Activated CD8-positive, alpha-beta memory T cell treated with anti-CD3 and anti-CD28 coated beads, Interleukin-2, amount 50 U/mL, for 4 hours (primary cell): ENCODE results near the gene MATN3.

Experiments
- DNase-seq: peaks from one replicate; pipeline ENCODE4 v3.0.0-alpha.2; 2020

MATN3 gene

DNA sequence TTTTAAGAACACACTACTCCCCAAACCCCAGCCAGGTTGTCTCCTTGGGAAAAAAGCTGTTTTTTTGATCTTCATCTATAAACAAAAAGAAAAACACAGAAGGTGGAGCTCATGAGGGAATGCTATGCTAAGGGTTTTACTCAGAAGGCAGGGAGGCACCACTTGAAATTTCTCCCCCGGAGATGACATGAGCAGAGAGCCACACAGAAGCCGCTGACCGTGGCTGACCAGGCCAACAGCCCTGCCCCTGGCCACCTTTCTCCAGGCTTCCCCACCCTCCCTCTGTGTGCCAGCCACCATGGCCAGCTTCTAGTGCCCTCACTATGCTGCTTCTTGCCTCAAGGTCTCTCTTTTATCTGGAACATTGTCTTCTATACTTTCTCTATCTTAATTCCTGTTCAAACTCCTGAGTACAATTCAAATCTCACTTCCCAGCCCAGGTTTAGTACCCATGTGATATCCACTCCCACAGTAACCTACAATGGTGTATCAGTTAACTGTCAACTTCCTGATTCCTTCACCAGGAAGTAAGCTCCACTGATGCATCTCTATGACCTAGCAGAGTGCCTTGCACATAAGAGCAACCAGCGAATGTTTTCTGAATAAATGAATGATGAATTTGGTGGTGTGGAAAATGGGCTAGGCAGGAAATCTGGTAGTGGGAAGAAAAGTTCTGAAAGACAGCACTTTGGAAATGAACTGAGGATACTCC, 23.6 kb upstream of the MATN3 start:
- no peak for DNase-seq

DNA sequence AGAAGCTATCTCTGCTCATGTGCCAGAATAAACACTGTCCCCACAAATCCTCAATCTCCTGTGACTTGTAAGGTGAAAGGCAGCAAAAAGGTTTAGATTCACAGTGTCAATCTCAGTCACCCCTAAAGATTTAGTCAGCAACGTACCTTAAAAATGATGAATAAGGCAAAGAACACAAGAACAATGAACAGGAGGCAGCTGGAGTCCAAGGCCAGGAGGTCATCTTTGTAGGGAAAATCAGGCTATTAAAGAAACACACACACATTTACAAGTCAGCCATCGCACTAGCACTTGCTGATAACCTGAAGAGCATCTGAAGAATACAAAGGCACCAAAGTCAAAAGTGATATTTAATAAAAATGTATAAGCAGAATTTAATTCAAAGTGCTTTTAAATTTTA, 22.4 kb upstream of the MATN3 start:
- DNase-seq: no peak

DNA sequence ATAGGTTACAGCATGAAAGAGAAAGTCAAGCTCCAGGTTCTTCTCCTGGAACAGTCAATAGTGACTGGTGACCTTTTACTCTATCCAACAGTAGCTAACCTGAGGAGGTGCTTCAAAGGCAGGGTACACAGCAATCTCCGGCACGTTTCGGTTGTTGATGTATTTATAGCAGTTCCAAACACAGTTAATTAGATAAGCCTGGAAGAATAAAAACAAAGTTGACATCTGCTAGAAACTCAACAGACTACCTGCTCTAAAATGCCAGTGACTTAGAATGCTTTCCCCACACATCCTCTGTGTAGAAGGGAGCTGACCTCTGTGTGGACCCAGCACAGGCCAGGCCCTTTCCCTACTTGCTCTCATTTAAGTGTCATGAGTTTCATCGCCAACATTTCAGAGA, 21.8 kb upstream of the MATN3 start:
- DNase-seq: no peak

- no peak for DNase-seq
These were observed 20.9 kb upstream of the MATN3 start for GRCh38 chr2:20033322-20033721.

DNA sequence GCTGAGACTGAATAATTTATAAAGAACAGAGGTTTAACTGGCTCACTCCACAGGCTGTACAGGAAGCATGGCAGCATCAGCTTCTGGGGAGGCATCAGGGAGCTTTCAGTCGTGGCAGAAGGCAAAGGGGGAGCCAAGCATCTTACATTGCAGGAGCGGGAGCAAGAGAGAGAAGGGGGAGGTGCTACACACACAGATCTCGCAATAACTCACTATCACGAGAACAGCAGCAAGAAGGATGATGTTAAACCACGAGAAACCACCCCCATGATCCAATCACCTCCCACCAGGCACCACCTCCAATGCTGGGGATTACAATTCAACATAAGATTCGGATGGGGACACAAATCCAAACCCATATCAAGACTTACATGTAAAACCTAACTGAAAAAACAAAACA, 17.8 kb upstream of the MATN3 start:
- DNase-seq: no peak

GRCh38 chr2:20027705-20028434, 15.4 kb upstream of the MATN3 start:
- DNase-seq: no peak

DNA sequence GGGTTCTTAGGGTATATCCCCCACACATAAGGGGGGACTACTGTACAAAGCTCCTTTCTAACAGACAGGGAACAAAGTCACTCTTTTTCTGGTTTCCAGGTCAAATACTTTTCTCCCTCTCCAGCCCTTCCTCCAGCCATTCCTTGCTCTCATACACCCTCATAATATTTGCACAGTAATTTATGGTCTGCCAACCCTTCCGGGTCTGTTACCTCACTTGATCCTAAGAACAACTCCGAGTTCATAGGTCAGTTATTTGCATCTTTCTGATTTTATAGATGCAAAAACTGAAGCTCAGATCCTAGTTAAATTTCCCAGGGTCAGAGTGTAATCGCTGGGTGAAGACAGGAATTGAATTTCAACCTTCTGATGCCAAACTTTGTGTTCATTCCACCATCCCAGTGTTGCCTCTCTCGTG, 14.8 kb upstream of the MATN3 start:
- DNase-seq: no peak

DNA sequence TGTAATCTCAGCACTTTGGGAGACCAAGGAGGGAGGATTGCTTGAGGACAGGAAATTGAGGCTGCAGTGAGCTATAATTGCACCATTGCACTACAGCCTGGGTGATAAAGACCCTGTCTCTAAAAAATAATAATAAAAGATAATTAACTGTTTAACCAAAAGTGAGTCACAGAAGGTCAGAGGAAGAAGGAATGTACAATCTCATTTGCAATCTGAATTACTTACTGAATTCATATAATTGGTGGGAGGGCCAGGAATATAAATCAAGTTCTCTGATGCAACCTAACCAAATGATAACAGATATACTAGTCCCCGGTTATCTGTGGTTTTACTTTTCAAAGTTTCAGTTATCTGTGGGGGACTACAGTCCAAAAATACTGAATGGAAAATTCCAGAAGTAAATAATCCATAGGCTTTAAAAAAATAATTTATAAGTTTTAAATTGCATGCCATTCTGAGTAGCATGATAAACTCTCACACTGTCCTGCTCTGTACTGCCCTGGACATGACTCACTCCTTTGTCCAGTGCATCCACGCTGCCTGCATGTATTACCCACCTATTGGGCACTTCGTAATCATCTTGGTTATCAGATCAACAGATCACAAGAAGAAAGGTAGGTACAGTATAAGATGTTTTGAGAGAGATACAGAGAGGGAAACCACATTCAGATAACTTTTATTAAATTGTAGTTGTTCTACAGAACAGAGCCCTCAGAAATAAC, 12.8 kb upstream of the MATN3 start:
- DNase-seq: no peak

DNA sequence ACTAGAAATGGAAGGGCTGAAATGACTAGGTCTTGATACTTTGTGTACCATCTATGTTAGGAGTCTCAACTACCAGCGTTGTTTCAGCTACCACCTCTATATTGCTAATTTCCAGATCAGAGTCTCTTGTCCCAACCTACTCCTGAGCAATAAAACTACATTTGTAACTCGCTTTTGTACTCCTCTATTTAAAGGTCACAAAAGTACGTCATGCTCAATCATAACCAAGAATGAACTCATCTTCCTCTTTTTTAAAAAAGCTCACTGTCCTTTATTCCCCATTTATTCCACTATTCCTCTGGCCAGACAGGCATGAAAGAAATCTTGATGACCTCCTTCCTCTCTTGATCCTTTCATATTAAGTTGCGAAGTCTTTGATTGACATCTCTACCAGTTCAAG, 11.2 kb upstream of the MATN3 start:
- DNase-seq: no peak

- no peak for DNase-seq
These were observed 9.0 kb upstream of the MATN3 start for GRCh38 chr2:20021405-20022009.

GRCh38 chr2:20019747-20020146, 7.3 kb upstream of the MATN3 start:
- no peak for DNase-seq

DNA sequence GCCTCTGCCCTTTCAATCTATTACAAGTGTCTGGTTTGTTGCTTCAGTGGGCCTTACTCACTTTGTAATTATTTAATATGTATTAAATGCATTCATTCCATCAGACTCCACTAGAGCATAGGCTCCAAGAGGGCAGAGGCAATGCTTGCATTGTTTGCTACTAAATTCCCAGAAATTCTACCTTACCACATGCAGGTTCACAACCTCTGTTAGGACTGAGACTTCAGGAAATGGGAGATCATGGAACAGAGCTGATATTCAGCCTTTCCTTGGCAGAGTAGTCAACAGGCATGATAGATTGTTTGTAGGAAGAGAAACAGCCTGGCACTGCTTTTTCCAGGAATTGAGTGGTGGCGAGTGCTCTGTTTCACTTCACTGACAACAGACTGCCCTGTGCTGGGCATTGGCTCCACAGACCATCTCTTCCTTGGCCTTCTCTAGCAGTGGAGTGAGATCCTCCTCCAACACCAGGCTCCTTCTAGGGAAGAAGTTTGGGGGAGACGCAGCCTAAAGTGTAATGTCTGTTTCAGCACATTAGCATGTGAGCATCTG, 6.2 kb upstream of the MATN3 start:
- no peak for DNase-seq

DNA sequence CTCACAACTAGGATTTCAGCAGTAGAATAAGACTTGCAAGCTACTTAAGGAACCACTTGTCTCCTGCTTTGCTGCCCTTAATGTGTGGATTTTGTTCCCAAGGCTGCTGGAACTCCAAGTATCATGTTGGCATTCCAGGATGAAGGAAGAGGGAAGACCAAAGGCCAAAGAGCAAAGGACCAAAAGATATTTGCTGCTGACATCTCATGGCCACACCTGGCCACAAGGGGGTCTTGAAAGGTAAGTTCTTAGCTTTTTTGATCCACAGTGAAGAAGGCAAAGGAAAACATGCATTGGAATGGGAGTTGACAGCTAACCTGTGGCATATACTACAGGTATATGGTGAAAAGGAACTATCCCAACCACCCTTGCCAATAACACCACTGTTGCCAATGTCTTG, 3.9 kb upstream of the MATN3 start:
- DNase-seq: no peak

GRCh38 chr2:20015482-20016083, 3.1 kb upstream of the MATN3 start:
- DNase-seq: no peak

- DNase-seq: no peak
These were observed 820 bp upstream of the MATN3 start for GRCh38 chr2:20013126-20013849.

DNA sequence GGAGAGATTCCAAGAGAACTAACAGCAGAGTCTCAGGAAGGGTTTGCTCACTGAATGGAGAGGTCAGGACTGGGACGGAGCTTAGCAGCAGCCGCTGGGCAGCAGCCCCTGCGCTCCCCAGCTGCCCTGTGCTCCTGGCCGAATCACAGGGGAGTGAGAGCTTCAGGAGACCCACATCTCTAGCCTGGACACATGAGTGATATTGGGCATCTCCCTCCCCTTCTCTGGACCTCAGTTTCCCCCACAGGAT, 511 bp downstream of the MATN3 start:
- DNase-seq: no peak

DNA sequence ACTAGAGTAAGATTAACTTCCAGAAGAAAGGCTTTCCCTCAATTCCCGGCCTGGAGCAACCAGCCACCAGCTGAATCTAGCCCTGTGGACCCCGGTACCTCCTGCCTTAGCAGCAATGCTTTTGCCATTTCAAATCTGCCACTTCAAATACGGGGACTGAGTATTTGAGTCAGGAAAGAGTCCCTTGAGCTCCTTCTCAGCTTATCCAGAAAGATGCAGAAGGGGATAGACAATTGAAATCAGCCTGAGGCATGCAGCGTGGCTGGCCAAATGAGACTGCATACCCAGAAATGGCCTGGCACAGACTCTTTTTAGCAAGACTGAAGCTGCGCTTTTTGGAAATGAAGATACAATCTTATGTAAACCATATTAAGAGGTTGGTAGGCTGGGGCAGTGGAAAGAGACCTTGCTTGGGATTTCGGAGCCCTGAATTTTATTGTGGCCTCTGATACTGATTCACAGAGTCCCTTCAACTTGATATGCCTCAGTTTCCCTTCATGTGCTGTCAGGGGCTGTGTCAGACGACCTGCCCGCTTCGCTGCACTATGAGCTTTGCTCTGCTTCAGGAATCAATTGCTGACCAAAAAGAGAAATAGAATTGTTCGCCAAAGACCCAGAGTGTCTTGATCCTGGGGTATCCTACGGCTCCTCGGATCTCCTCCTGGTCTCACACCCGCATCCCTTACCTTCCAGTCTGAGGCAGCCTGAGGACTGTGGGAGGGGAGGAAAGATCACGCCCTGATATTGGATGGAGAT, 1.0 kb downstream of the MATN3 start:
- DNase-seq: no peak

GRCh38 chr2:20008703-20009102, 3.8 kb downstream of the MATN3 start:
- no peak for DNase-seq

- no peak for DNase-seq
These were observed 6.5 kb downstream of the MATN3 start for GRCh38 chr2:20005891-20006470.

DNA sequence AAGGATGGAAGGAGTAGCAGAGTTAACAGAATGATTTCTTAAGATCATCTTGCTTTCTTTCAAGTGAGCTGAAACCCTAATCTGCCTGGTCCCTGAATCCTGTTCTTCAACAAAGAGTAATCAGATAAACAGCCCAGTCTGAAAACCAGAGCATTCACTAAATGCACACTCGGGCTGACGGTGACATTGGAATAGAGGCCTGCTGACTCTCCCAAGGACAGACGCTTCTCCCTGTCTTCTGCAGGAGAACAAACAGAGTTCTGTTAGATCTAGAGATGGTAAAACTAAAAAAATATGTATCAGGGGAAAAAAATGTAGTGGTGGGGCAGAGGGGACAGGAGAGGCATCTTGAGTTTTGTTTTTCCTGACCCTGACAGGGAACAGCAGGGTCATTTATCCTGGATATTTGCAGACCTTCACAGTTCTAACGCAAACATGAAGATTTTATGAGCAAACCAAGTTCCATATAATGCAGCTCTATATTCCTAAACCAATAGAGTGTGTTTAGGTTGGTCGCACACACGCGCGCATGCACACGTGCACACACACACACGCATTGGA, 7.3 kb downstream of the MATN3 start:
- DNase-seq: no peak

DNA sequence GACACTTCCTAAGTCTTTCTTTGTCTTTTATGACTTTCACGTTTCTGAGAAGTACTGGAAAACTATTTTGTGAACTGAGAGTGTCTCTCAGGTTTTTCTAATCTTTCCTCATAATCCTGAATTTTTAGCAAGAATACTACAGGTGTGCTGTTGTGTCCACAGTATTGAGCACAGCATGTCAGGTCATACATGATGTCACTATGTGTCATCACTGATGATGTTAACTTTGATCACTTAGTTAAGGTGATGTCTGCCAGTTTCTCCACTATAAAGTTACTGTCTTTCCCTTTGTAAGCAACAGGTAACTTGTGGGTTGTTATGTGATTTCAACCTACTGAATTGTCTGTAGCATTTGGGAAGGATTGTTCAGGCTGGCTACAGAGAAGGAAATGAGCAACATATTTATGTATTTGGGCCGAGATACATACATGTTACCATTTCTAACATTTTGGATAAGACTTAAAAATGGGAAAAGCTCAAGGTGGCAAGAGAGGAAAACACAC, 11.1 kb downstream of the MATN3 start:
- DNase-seq: no peak
